Measurements from ENCODE around the gene BIRC5. TPM values are rescaled to one million over a fixed set of nuclear protein-coding genes. Genes with fewer than 3 reads are reported as not detected.

Gene BIRC5
- total RNA-seq, 2 experiments from 2014 or later, result 86.1 to 86.5 TPM

GRCh38 chr17:78240012-78240655 is 26.1 kb downstream of the BIRC5 start:
- no peak overlapping the region for H3K27ac Mint-ChIP-seq
- CTCF ChIA-PET, result no interaction called here
- no peak overlapping the region for H3K4me3 Mint-ChIP-seq
- POLR2A ChIA-PET, result no interaction called here
- no peaks in the 10 kb centered on the region for H3K27me3 Mint-ChIP-seq
- no peaks in the 10 kb centered on the region for H3K9me3 Mint-ChIP-seq
- H3K4me1 Mint-ChIP-seq, result no peaks in the 10 kb centered on the region
- H3K36me3 Mint-ChIP-seq (ENCODE audit: low read depth), result no peaks in the 10 kb centered on the region
- no peak for DNase-seq

GRCh38 chr17:78240839-78241238 is 26.8 kb downstream of the BIRC5 start:
- H3K27me3 Mint-ChIP-seq, result no peaks in the 10 kb centered on the region
- no peak overlapping the region for H3K27ac Mint-ChIP-seq
- DNase-seq, result no peak
- ChIA-PET CTCF (no interaction called here), POLR2A (no interaction called here)
- H3K36me3 Mint-ChIP-seq (ENCODE audit: low read depth), result no peaks in the 10 kb centered on the region
- no peak overlapping the region for H3K4me3 Mint-ChIP-seq
- no peaks in the 10 kb centered on the region for H3K9me3 Mint-ChIP-seq
- no peaks in the 10 kb centered on the region for H3K4me1 Mint-ChIP-seq

GRCh38 chr17:78241277-78242023 is 27.4 kb downstream of the BIRC5 start:
- H3K27me3 Mint-ChIP-seq, result no peaks in the 10 kb centered on the region
- no peak overlapping the region for H3K4me3 Mint-ChIP-seq
- no peaks in the 10 kb centered on the region for H3K9me3 Mint-ChIP-seq
- no peaks in the 10 kb centered on the region for H3K4me1 Mint-ChIP-seq
- ChIA-PET POLR2A (no interaction called here), CTCF (interaction anchor here (2.2 kb wide), 1 partner anchor 10 kb away, joined by 9 read pairs; no protein-coding TSS in a partner anchor)
- no peak overlapping the region for H3K27ac Mint-ChIP-seq
- no peaks in the 10 kb centered on the region for H3K36me3 Mint-ChIP-seq (ENCODE audit: low read depth)
- no peak for DNase-seq

- peaks cover under 1% of the 10 kb centered on the region for H3K27me3 Mint-ChIP-seq
- no peak overlapping the region for H3K27ac Mint-ChIP-seq
- DNase-seq, result no peak
- POLR2A ChIA-PET, result no interaction called here
- no peaks in the 10 kb centered on the region for H3K4me1 Mint-ChIP-seq
- H3K9me3 Mint-ChIP-seq, result no peaks in the 10 kb centered on the region
- no peaks in the 10 kb centered on the region for H3K36me3 Mint-ChIP-seq (ENCODE audit: low read depth)
- CTCF ChIA-PET, result interaction anchor here (1.2 to 2.2 kb wide), 2 partner anchors 9 to 23 kb away, joined by 3 to 9 read pairs; no protein-coding TSS in a partner anchor
- H3K4me3 Mint-ChIP-seq, result no peak overlapping the region
These were observed 28.1 kb downstream of the BIRC5 start for GRCh38 chr17:78242024-78242742.

- peaks cover 4% of the 10 kb centered on the region for H3K27me3 Mint-ChIP-seq
- H3K9me3 Mint-ChIP-seq, result no peaks in the 10 kb centered on the region
- no peaks in the 10 kb centered on the region for H3K36me3 Mint-ChIP-seq (ENCODE audit: low read depth)
- H3K27ac Mint-ChIP-seq, result no peak overlapping the region
- H3K4me3 Mint-ChIP-seq, result no peak overlapping the region
- peaks cover 19% of the 10 kb centered on the region for H3K4me1 Mint-ChIP-seq
- DNase-seq, result no peak
- ChIA-PET POLR2A (no interaction called here), CTCF (interaction anchor here (0.7 kb wide), 1 partner anchor 162 kb away, joined by 3 read pairs; no protein-coding TSS in a partner anchor)
These were observed 33.3 kb downstream of the BIRC5 start for GRCh38 chr17:78247304-78247703.

- H3K4me1 Mint-ChIP-seq, result peaks cover 28% of the 10 kb centered on the region
- H3K36me3 Mint-ChIP-seq (ENCODE audit: low read depth), result no peaks in the 10 kb centered on the region
- peaks cover 4% of the 10 kb centered on the region for H3K27me3 Mint-ChIP-seq
- no peak overlapping the region for H3K4me3 Mint-ChIP-seq
- CTCF ChIA-PET, result interaction anchor here (0.6 kb wide), 2 partner anchors 28 to 106 kb away, joined by 3 read pairs; no protein-coding TSS in a partner anchor
- DNase-seq, result no peak
- no peak overlapping the region for H3K27ac Mint-ChIP-seq
- no peaks in the 10 kb centered on the region for H3K9me3 Mint-ChIP-seq
- POLR2A ChIA-PET, result no interaction called here
These were observed 34.2 kb downstream of the BIRC5 start for GRCh38 chr17:78248051-78248914.

- peaks cover 32% of the 10 kb centered on the region for H3K4me1 Mint-ChIP-seq
- POLR2A ChIA-PET, result interaction anchor here (0.9 to 1.3 kb wide), 3 partner anchors 10 to 115 kb away, joined by 3 to 5 read pairs (median 3); no protein-coding TSS in a partner anchor
- no peaks in the 10 kb centered on the region for H3K36me3 Mint-ChIP-seq (ENCODE audit: low read depth)
These were observed 35.2 kb downstream of the BIRC5 start for GRCh38 chr17:78249074-78249817.

GRCh38 chr17:78249818-78250806 is 36.1 kb downstream of the BIRC5 start:
- Mint-ChIP-seq H3K4me3 (no peak overlapping the region), H3K27me3 (peaks cover 4% of the 10 kb centered on the region), H3K27ac (no peak overlapping the region), H3K9me3 (no peaks in the 10 kb centered on the region), H3K36me3 (ENCODE audit: low read depth) (no peaks in the 10 kb centered on the region), H3K4me1 (peaks cover 38% of the 10 kb centered on the region)
- CTCF ChIA-PET, result interaction anchor here (0.7 to 3.8 kb wide), 18 partner anchors 8 to 231 kb away, joined by 3 to 25 read pairs (median 6); no protein-coding TSS in a partner anchor
- POLR2A ChIA-PET, result interaction anchor here (0.6 to 2.0 kb wide), 9 partner anchors 9 to 231 kb away, joined by 3 to 9 read pairs (median 4); no protein-coding TSS in a partner anchor
- DNase-seq, result no peak

More at GRCh38 chr17:78249074-78249817, 35.2 kb downstream of the BIRC5 start:
- CTCF ChIA-PET, result interaction anchor here (0.6 to 3.8 kb wide), 6 partner anchors 14 to 173 kb away, joined by 3 to 25 read pairs (median 16); no protein-coding TSS in a partner anchor
- Mint-ChIP-seq H3K27ac (no peak overlapping the region), H3K9me3 (no peaks in the 10 kb centered on the region), H3K4me3 (no peak overlapping the region), H3K27me3 (peaks cover 4% of the 10 kb centered on the region)
- no peak for DNase-seq

- ChIA-PET CTCF (interaction anchor here (0.6 to 3.8 kb wide), 28 partner anchors 9 to 415 kb away, joined by 3 to 25 read pairs (median 4); no protein-coding TSS in a partner anchor), POLR2A (interaction anchor here (0.7 to 2.0 kb wide), 12 partner anchors 8 to 171 kb away, joined by 3 to 9 read pairs (median 4); partner anchors contain the start of gene SOCS3)
- Mint-ChIP-seq H3K4me3 (peak overlapping the region; percentile 75), H3K27ac (peak overlapping the region; percentile 79), H3K4me1 (peaks cover 47% of the 10 kb centered on the region), H3K36me3 (ENCODE audit: low read depth) (no peaks in the 10 kb centered on the region), H3K27me3 (peaks cover 4% of the 10 kb centered on the region), H3K9me3 (no peaks in the 10 kb centered on the region)
- DNase-seq, result peak; percentile 89
These were observed 37.1 kb downstream of the BIRC5 start for GRCh38 chr17:78250891-78251772.

GRCh38 chr17:78251773-78252103 is 37.7 kb downstream of the BIRC5 start:
- CTCF ChIA-PET, result interaction anchor here (0.6 to 3.8 kb wide), 24 partner anchors 10 to 415 kb away, joined by 3 to 25 read pairs (median 5); no protein-coding TSS in a partner anchor

More at GRCh38 chr17:78251773-78252103, 37.7 kb downstream of the BIRC5 start:
- Mint-ChIP-seq H3K4me3 (peak overlapping the region; percentile 75), H3K4me1 (peaks cover 51% of the 10 kb centered on the region), H3K27ac (peak overlapping the region; percentile 79), H3K9me3 (no peaks in the 10 kb centered on the region), H3K27me3 (peaks cover 4% of the 10 kb centered on the region), H3K36me3 (ENCODE audit: low read depth) (no peaks in the 10 kb centered on the region)
- no peak for DNase-seq
- POLR2A ChIA-PET, result interaction anchor here (0.7 to 2.0 kb wide), 12 partner anchors 7 to 232 kb away, joined by 3 to 9 read pairs (median 4); partner anchors contain the start of gene SOCS3

Measured in activated CD4-positive, alpha-beta memory T cell treated with anti-CD3 and anti-CD28 coated beads, Interleukin-2, amount 10 ng/mL, durations not matched to agents 7 days and 5 days (primary cell).